ENCODE results near the gene RPH3AL. TPM values are rescaled to one million over a fixed set of nuclear protein-coding genes. Genes with fewer than 3 reads are reported as not detected.

RPH3AL gene
- total RNA-seq, 3 donors from 2014 or later (not counting 1 experiment from before 2014, with no cell fraction given) = 7.2 to 9.9 (median 7.9) TPM

DNA sequence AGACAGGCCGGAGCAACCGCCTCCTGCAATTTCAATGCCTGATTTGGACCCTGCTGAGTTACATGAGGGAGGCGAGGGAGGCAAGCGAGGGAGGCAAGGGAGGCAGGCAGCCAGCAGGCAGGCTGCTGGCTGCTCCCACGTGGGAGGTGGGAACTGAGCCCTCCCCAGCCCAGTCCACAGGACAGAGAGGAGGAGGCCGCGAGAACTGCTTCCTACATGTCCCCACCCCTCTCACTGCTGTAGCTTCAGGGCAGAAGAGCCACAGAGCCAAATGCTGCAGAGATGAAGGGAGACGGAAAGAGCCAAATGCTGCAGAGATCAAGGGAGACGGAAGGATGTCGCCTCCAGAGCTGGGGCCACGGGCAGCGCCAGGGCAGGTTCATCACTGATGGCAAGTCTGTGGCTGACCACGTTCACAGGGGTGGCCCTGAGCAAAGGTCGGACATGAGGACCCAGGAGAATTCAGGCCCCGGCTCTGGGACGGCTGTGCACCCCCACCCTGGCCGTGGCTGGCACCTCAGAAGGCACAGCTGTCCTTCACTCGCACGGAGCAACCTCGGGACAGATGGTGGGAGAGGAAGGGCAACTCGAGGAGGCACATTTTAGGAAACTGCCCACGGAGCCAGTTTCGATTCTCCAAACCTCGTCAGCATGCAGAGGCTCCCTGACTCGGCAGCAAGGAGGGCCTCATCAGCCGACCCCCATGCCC is 21.5 kb downstream of the RPH3AL start:
- H3K27me3 Mint-ChIP-seq (ENCODE audit: low read depth in 2 of 2) = peaks cover 0 to 8% of the 10 kb centered on the region in 2 donors
- no peak overlapping the region for H3K27ac ChIP-seq (ENCODE audit: low read length)
- peaks cover 23% of the 10 kb centered on the region in 2 donors for H3K4me1 Mint-ChIP-seq
- ATAC-seq (peak in 1 of 3 donors; percentile 32), DNase-seq (peak in 1 of 2 donors; percentile 74)
- intact Hi-C loops (cut with micrococcal nuclease) = no loop called here
- no peaks in the 10 kb centered on the region for H3K9me3 ChIP-seq (ENCODE audit: control insufficient read depth, insufficient read depth, low read length)
- no peak overlapping the region for H3K4me3 ChIP-seq (ENCODE audit: low read length)
- no peaks in the 10 kb centered on the region for H3K36me3 Mint-ChIP-seq
- no peaks in the 10 kb centered on the region for H3K36me3 ChIP-seq (ENCODE audit: control insufficient read depth, insufficient read depth, low read length)
- peak overlapping the region; percentile 25 for H3K4me3 Mint-ChIP-seq
- TF ChIP-seq, protein P1, sequence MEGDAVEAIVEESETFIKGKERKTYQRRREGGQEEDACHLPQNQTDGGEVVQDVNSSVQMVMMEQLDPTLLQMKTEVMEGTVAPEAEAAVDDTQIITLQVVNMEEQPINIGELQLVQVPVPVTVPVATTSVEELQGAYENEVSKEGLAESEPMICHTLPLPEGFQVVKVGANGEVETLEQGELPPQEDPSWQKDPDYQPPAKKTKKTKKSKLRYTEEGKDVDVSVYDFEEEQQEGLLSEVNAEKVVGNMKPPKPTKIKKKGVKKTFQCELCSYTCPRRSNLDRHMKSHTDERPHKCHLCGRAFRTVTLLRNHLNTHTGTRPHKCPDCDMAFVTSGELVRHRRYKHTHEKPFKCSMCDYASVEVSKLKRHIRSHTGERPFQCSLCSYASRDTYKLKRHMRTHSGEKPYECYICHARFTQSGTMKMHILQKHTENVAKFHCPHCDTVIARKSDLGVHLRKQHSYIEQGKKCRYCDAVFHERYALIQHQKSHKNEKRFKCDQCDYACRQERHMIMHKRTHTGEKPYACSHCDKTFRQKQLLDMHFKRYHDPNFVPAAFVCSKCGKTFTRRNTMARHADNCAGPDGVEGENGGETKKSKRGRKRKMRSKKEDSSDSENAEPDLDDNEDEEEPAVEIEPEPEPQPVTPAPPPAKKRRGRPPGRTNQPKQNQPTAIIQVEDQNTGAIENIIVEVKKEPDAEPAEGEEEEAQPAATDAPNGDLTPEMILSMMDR (IDR thresholded peaks at IDR 0.05) = no peak
- H3K9me3 Mint-ChIP-seq = no peaks in the 10 kb centered on the region
- no peak overlapping the region for H3K27ac Mint-ChIP-seq
- peaks cover 17% of the 10 kb centered on the region for H3K4me1 ChIP-seq (ENCODE audit: control insufficient read depth, insufficient read depth, low read length)
- WGBS (ENCODE audit: insufficient coverage) = 41% methylated on average over 26 of the region's 26 CpGs
- no peaks in the 10 kb centered on the region for H3K27me3 ChIP-seq (ENCODE audit: control insufficient read depth, insufficient read depth, low read length)

DNA sequence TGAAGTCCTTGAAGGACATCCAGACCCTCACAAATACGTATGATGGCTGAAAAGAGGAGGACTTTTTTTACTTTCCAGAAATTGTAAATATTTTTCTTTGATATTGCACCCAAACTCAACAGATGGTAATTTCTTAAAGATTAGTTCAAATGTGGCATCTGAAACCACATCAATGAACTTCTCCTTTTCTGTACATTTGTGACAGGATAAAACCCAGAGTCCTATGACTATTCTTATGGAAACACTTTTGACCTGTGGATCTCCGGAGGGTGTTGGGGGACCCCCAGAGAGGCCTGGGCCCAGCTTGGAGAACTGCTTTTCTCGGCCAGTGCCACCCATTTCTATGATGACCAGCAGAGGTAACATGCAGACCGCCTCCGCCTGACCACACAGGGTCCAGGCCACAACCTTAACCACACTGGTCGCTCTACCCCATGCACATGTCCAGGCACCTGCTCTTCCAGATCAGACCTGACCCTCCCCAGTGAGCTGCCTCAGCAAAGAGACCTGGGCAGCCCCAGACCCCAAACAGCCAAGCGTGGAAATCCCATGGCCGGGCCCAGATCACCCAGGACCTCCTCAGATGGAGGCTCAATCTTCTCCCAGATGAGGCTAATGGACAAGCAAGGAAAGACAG is 22.7 kb downstream of the RPH3AL start:
- no peaks in the 10 kb centered on the region for H3K9me3 Mint-ChIP-seq
- 62% methylated on average over 7 of the region's 8 CpGs for WGBS (ENCODE audit: insufficient coverage)
- H3K9me3 ChIP-seq (ENCODE audit: control insufficient read depth, insufficient read depth, low read length) = no peaks in the 10 kb centered on the region
- H3K4me3 Mint-ChIP-seq = no peak overlapping the region
- DNase-seq (no peak), ATAC-seq (no peak)
- H3K27ac Mint-ChIP-seq = no peak overlapping the region
- no peak overlapping the region for H3K4me3 ChIP-seq (ENCODE audit: low read length)
- TF ChIP-seq, protein P1 (IDR thresholded peaks at IDR 0.05) = no peak
- H3K36me3 ChIP-seq (ENCODE audit: control insufficient read depth, insufficient read depth, low read length) = no peaks in the 10 kb centered on the region
- no peak overlapping the region for H3K27ac ChIP-seq (ENCODE audit: low read length)
- no peaks in the 10 kb centered on the region for H3K36me3 Mint-ChIP-seq
- peaks cover 23% of the 10 kb centered on the region in 2 donors for H3K4me1 Mint-ChIP-seq
- intact Hi-C loops (cut with micrococcal nuclease) = no loop called here
- no peaks in the 10 kb centered on the region for H3K27me3 ChIP-seq (ENCODE audit: control insufficient read depth, insufficient read depth, low read length)
- peaks cover 17% of the 10 kb centered on the region for H3K4me1 ChIP-seq (ENCODE audit: control insufficient read depth, insufficient read depth, low read length)
- H3K27me3 Mint-ChIP-seq (ENCODE audit: low read depth in 2 of 2) = peaks cover 0 to 6% of the 10 kb centered on the region in 2 donors

DNA sequence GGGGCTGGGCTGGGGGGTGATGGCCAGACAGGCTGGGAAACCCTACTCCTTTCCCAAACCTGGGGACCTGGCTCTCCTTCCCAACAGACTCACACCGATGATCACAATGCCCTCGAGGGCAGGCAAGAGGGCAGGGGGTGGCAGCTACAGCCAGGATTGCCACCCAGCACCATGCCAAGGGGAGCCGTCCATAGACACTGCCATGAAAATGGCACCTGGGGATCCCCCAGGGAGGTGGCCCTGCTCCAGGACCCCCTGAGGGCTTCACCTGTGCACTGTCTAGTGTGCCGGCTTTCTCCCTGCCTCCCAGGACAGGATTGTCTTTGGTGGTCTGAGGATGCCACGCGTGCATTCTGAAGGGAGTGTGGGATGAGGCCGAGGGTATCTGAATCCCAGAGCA is 24.6 kb downstream of the RPH3AL start:
- Histone ChIP-seq H3K27me3 (ENCODE audit: control insufficient read depth, insufficient read depth, low read length) (no peaks in the 10 kb centered on the region), H3K36me3 (ENCODE audit: control insufficient read depth, insufficient read depth, low read length) (no peaks in the 10 kb centered on the region), H3K9me3 (ENCODE audit: control insufficient read depth, insufficient read depth, low read length) (no peaks in the 10 kb centered on the region), H3K27ac (ENCODE audit: low read length) (no peak overlapping the region), H3K4me1 (ENCODE audit: control insufficient read depth, insufficient read depth, low read length) (peaks cover 17% of the 10 kb centered on the region), H3K4me3 (ENCODE audit: low read length) (no peak overlapping the region)
- H3K4me1 Mint-ChIP-seq = peaks cover 18 to 23% of the 10 kb centered on the region in 2 donors
- H3K4me3 Mint-ChIP-seq = no peak overlapping the region
- DNase-seq (no peak), ATAC-seq (no peak)
- TF ChIP-seq, protein P1 (IDR thresholded peaks at IDR 0.05) = no peak
- no peaks in the 10 kb centered on the region for H3K9me3 Mint-ChIP-seq
- H3K36me3 Mint-ChIP-seq = no peaks in the 10 kb centered on the region
- peaks cover 0 to 3% of the 10 kb centered on the region in 2 donors for H3K27me3 Mint-ChIP-seq (ENCODE audit: low read depth in 2 of 2)
- intact Hi-C loops (cut with micrococcal nuclease) = no loop called here
- 92% methylated on average over 6 of the region's 7 CpGs for WGBS (ENCODE audit: insufficient coverage)
- no peak overlapping the region for H3K27ac Mint-ChIP-seq

Measured in natural killer cell (primary cell).